ENCODE measurements around the gene TPPP3. TPM values are rescaled to one million over a fixed set of nuclear protein-coding genes. Genes with fewer than 3 reads are reported as not detected.

Gene TPPP3
- total RNA-seq, 4 donors from 2014 or later = 14.8 to 111 (median 55.0) TPM

GRCh38 chr16:67346341-67346740, 47.0 kb downstream of the TPPP3 start:
- no peaks in the 10 kb centered on the region for H3K36me3 ChIP-seq
- no peaks in the 10 kb centered on the region for H3K4me1 ChIP-seq
- H3K9me3 ChIP-seq = no peaks in the 10 kb centered on the region
- TF ChIP-seq EP300 (IDR thresholded peaks at IDR 0.05) (no peak), POLR2A (IDR thresholded peaks at IDR 0.05) (no peak), POLR2AphosphoS5 (IDR thresholded peaks at IDR 0.05) (no peak), CTCF (IDR thresholded peaks at IDR 0.05) (no peak)
- H3K27ac ChIP-seq = no peak overlapping the region
- no peak overlapping the region for H3K4me3 ChIP-seq
- 69 to 82% methylated on average over 3 of the region's 3 CpGs for WGBS, 2 donors (ENCODE audit: low coverage in 1 of 2)
- H3K27me3 ChIP-seq = no peaks in the 10 kb centered on the region
- no peak for ATAC-seq

- 63 to 67% methylated on average over 1 of the region's 1 CpG for WGBS, 2 donors (ENCODE audit: low coverage in 1 of 2)
- Histone ChIP-seq H3K4me3 (no peak overlapping the region), H3K36me3 (no peaks in the 10 kb centered on the region), H3K27ac (no peak overlapping the region), H3K9me3 (no peaks in the 10 kb centered on the region), H3K4me1 (no peaks in the 10 kb centered on the region), H3K27me3 (no peaks in the 10 kb centered on the region)
- no peak for TF ChIP-seq EP300 (IDR thresholded peaks at IDR 0.05)
- TF ChIP-seq CTCF (IDR thresholded peaks at IDR 0.05) = no peak
- no peak for ATAC-seq
Measured at GRCh38 chr16:67345401-67345800, 47.9 kb downstream of the TPPP3 start.

GRCh38 chr16:67342616-67343015, 50.7 kb downstream of the TPPP3 start:
- no peak for ATAC-seq
- Histone ChIP-seq H3K27me3 (no peaks in the 10 kb centered on the region), H3K9me3 (no peaks in the 10 kb centered on the region), H3K36me3 (no peaks in the 10 kb centered on the region), H3K27ac (no peak overlapping the region), H3K4me3 (no peak overlapping the region), H3K4me1 (no peaks in the 10 kb centered on the region)
- 87 to 95% methylated on average over 4 of the region's 4 CpGs for WGBS, 2 donors (ENCODE audit: low coverage in 1 of 2)
- TF ChIP-seq POLR2AphosphoS5 (IDR thresholded peaks at IDR 0.05) (no peak), CTCF (IDR thresholded peaks at IDR 0.05) (no peak), EP300 (IDR thresholded peaks at IDR 0.05) (no peak), POLR2A (IDR thresholded peaks at IDR 0.05) (no peak)

- Histone ChIP-seq H3K9me3 (no peaks in the 10 kb centered on the region), H3K4me1 (no peaks in the 10 kb centered on the region), H3K27me3 (no peaks in the 10 kb centered on the region), H3K27ac (no peak overlapping the region), H3K4me3 (no peak overlapping the region), H3K36me3 (no peaks in the 10 kb centered on the region)
- TF ChIP-seq CTCF (IDR thresholded peaks at IDR 0.05) (no peak), POLR2A (IDR thresholded peaks at IDR 0.05) (no peak), POLR2AphosphoS5 (IDR thresholded peaks at IDR 0.05) (no peak), EP300 (IDR thresholded peaks at IDR 0.05) (no peak)
- no peak for ATAC-seq
- WGBS, 2 donors (ENCODE audit: low coverage in 1 of 2) = 92 to 94% methylated on average over 3 of the region's 3 CpGs
Measured at GRCh38 chr16:67341250-67341649, 52.0 kb downstream of the TPPP3 start.

Small RNA genes within 50 kb of the gene (small RNA-seq; reads per million reads assigned to genes)
- gene RNU1-123P = 0 reads per million in 4 donors

Other genes starting within 250 kb of the TPPP3 start
- 10 to 100 TPM; 16.3 to 33.6 (median 23.1) TPM for gene B3GNT9, start 242.5 kb downstream of the TPPP3 start, total RNA-seq
- gene TRADD, start 233.6 kb downstream of the TPPP3 start, total RNA-seq = 10 to 100 TPM; 26.1 to 39.7 (median 28.9) TPM
- 10 to 100 TPM in 3 of 4 donors, 1 to 10 TPM in 1; 6.9 to 18.8 (median 14.2) TPM for gene FBXL8, start 233.5 kb downstream of the TPPP3 start, total RNA-seq
- 100 to 1,000 TPM in 1 of 4 donors, 10 to 100 TPM in 2, 1 to 10 TPM in 1; 7.7 to 110 (median 59.4) TPM for gene HSF4, start 228.8 kb downstream of the TPPP3 start, total RNA-seq
- gene NOL3, start 223.0 kb downstream of the TPPP3 start, total RNA-seq = 10 to 100 TPM; 23.0 to 78.9 (median 49.9) TPM
- 10 to 100 TPM in 2 of 4 donors, 1 to 10 TPM in 2; 6.7 to 37.4 (median 19.2) TPM for gene MATCAP1, start 209.5 kb downstream of the TPPP3 start, total RNA-seq
- 1 to 10 TPM; 1.6 to 6.1 (median 2.6) TPM for gene EXOC3L1, start 203.4 kb downstream of the TPPP3 start, total RNA-seq
- gene E2F4, start 201.3 kb downstream of the TPPP3 start, total RNA-seq = 10 to 100 TPM; 55.0 to 89.8 (median 76.2) TPM
- gene ELMO3, start 194.4 kb downstream of the TPPP3 start, total RNA-seq = 1 to 10 TPM in 2 of 4 donors, under 1 TPM in 2; 0.15 to 3.9 (median 1.3) TPM
- 10 to 100 TPM; 15.4 to 34.7 (median 30.7) TPM for gene TMEM208, start 166.4 kb downstream of the TPPP3 start, total RNA-seq
- gene FHOD1, start 146.0 kb downstream of the TPPP3 start, total RNA-seq = 10 to 100 TPM in 3 of 4 donors, 1 to 10 TPM in 1; 9.7 to 15.5 (median 12.9) TPM
- gene SLC9A5, start 144.5 kb downstream of the TPPP3 start, total RNA-seq = under 1 TPM; 0.13 to 0.93 (median 0.21) TPM
- gene PLEKHG4, start 114.0 kb downstream of the TPPP3 start, total RNA-seq = 10 to 100 TPM in 1 of 4 donors, 1 to 10 TPM in 3; 3.0 to 14.4 (median 6.1) TPM
- gene KCTD19, start 66.8 kb downstream of the TPPP3 start, total RNA-seq = under 1 TPM in 2 of 4 donors, not detected in 2; 0.13 to 0.19 TPM
- gene LRRC36, start 66.7 kb downstream of the TPPP3 start, total RNA-seq = under 1 TPM in 1 of 4 donors, not detected in 3; 0.27 TPM
- gene ZDHHC1, start 23.0 kb upstream of the TPPP3 start, total RNA-seq = 10 to 100 TPM in 3 of 4 donors, 1 to 10 TPM in 1; 7.5 to 26.7 (median 17.3) TPM
- 1 to 10 TPM in 1 of 4 donors, under 1 TPM in 2, not detected in 1; 0.19 to 2.1 (median 0.27) TPM for gene HSD11B2, start 37.6 kb upstream of the TPPP3 start, total RNA-seq
- 100 to 1,000 TPM in 2 of 4 donors, 10 to 100 TPM in 2; 94.2 to 145 (median 110) TPM for gene ATP6V0D1, start 87.7 kb upstream of the TPPP3 start, total RNA-seq
- not detected for gene AGRP, start 90.0 kb upstream of the TPPP3 start, total RNA-seq
- gene RIPOR1, start 135.3 kb upstream of the TPPP3 start, total RNA-seq = 100 to 1,000 TPM in 1 of 4 donors, 10 to 100 TPM in 3; 43.3 to 112 (median 64.9) TPM
- 10 to 100 TPM; 26.4 to 44.8 (median 41.4) TPM for gene CTCF, start 169.0 kb upstream of the TPPP3 start, total RNA-seq

All from gastroesophageal sphincter (tissue), 4 donors.